GM23338 (cell line): ENCODE data around the gene NHS. TPM values are rescaled to one million over a fixed set of nuclear protein-coding genes. Genes with fewer than 3 reads are reported as not detected.

Source experiments
- ATAC-seq: fragments of 200-7000 bp; cut with Tn5 transposase; 3 replicates; pipeline ENCODE4 v1.9.1; 2020
- DNase-seq: peaks from one replicate; pipeline ENCODE4 v3.0.0-alpha.2; 2015; ENCODE audit warnings: low spot score
- H2AFZ ChIP-seq: fragments of 200-600 bp; sonication (generic); 2 replicates; pipeline ENCODE4 v1.8.0; 2016; ENCODE audit warnings: antibody characterized with exemption, mild to moderate bottlenecking, moderate library complexity
- H3F3A ChIP-seq: fragments of 200-600 bp; sonication (generic); replicated peaks from 2 replicates; pipeline ENCODE4 v1.8.0; 2017; ENCODE audit warnings: antibody characterized with exemption, mixed run types, low read depth
- H3K27ac ChIP-seq: fragments of 200-600 bp; sonication (generic); 2 replicates; pipeline ENCODE4 v1.6.1; 2016; ENCODE audit warnings: low read depth
- H3K27me3 ChIP-seq: fragments of 200-600 bp; sonication (generic); 2 replicates; pipeline ENCODE4 v1.8.0; 2016; ENCODE audit warnings: mild to moderate bottlenecking, mixed run types, moderate library complexity; ENCODE audit not compliant: insufficient read depth
- H3K36me3 ChIP-seq: fragments of 200-600 bp; sonication (generic); 2 replicates; pipeline ENCODE4 v1.8.0; 2016; ENCODE audit warnings: mild to moderate bottlenecking; ENCODE audit not compliant: insufficient read depth
- H3K4me1 ChIP-seq: fragments of 200-600 bp; sonication (generic); 2 replicates; pipeline ENCODE4 v1.8.0; 2016; ENCODE audit warnings: mild to moderate bottlenecking, moderate library complexity; ENCODE audit not compliant: insufficient read depth
- H3K4me2 ChIP-seq: fragments of 200-600 bp; sonication (generic); 2 replicates; pipeline ENCODE4 v1.7.1; 2017; ENCODE audit warnings: mixed run types
- H3K4me3 ChIP-seq: fragments of 200-600 bp; sonication (generic); 2 replicates; pipeline ENCODE4 v1.6.1; 2016; ENCODE audit warnings: mixed run types
- H3K79me2 ChIP-seq: fragments of 200-600 bp; sonication (generic); replicated peaks from 2 replicates; pipeline ENCODE4 v1.8.0; 2017; ENCODE audit warnings: mild to moderate bottlenecking; ENCODE audit not compliant: insufficient read depth
- H3K9me2 ChIP-seq: fragments of 200-600 bp; sonication (generic); 2 replicates; pipeline ENCODE4 v1.8.0; 2017; ENCODE audit not compliant: insufficient read depth
- H4K20me1 ChIP-seq: fragments of 200-600 bp; sonication (generic); replicated peaks from 2 replicates; pipeline ENCODE4 v1.8.0; 2017; ENCODE audit warnings: mild to moderate bottlenecking; ENCODE audit not compliant: insufficient read depth
- H3K27ac Mint-ChIP-seq: 2 replicates; pipeline ENCODE4 v1.8.0; 2020; ENCODE audit warnings: inconsistent platforms, mild to moderate bottlenecking, moderate library complexity, mixed read lengths
- H3K27me3 Mint-ChIP-seq: 3 replicates; pipeline ENCODE4 v1.8.0; 2022; ENCODE audit warnings: low read depth, mild to moderate bottlenecking, moderate library complexity, mixed read lengths, inconsistent platforms; ENCODE audit not compliant: insufficient read depth, poor library complexity
- H3K36me3 Mint-ChIP-seq: 3 replicates; pipeline ENCODE4 v1.8.0; 2021; ENCODE audit warnings: low read depth, mild to moderate bottlenecking, inconsistent platforms, moderate library complexity, mixed read lengths
- H3K4me1 Mint-ChIP-seq: 3 replicates; pipeline ENCODE4 v1.8.0; 2020; ENCODE audit warnings: mild to moderate bottlenecking, inconsistent platforms, mixed read lengths
- H3K4me3 Mint-ChIP-seq: 3 replicates; pipeline ENCODE4 v1.8.0; 2021; ENCODE audit warnings: moderate library complexity, mild to moderate bottlenecking, inconsistent platforms, mixed read lengths
- H3K9me3 Mint-ChIP-seq: 3 replicates; pipeline ENCODE4 v1.8.0; 2020; ENCODE audit warnings: moderate library complexity, mild to moderate bottlenecking, inconsistent platforms, mixed read lengths
- CREB1 ChIP-seq: fragments of 250-450 bp; sonication (Bioruptor Pico); IDR thresholded peaks from 2 replicates; pipeline ENCODE4 v1.5.0; 2020; ENCODE audit warnings: low read depth, mild to moderate bottlenecking, moderate library complexity
- CTCF ChIP-seq, 2 experiments: fragments of 200-600 bp in 1 of 2; sonication (generic) in 1 of 2; conservative IDR thresholded peaks; 2 replicates each; pipeline versions ENCODE4 v1.5.1 to v1.6.1; 2016 to 2017; ENCODE audit warnings: antibody characterized with exemption in 2 of 2, low read depth in 2 of 2, mild to moderate bottlenecking in 2 of 2, moderate library complexity in 1 of 2
- ETS1 ChIP-seq: IDR thresholded peaks from 2 replicates; pipeline ENCODE4 v1.6.1; 2016; ENCODE audit warnings: antibody characterized with exemption
- EZH2phosphoT487 ChIP-seq: fragments of 200-600 bp; sonication (generic); IDR thresholded peaks from one replicate; pipeline ENCODE4 v1.8.1; 2018; ENCODE audit warnings: antibody characterized with exemption; ENCODE audit not compliant: unreplicated experiment
- JUNB ChIP-seq: IDR thresholded peaks from one replicate; pipeline ENCODE4 v1.6.1; 2016; ENCODE audit warnings: antibody characterized with exemption; ENCODE audit not compliant: unreplicated experiment
- NANOG ChIP-seq: IDR thresholded peaks from 2 replicates; pipeline ENCODE4 v1.6.1; 2016; ENCODE audit warnings: antibody characterized with exemption, borderline replicate concordance
- POLR2AphosphoS5 ChIP-seq: IDR thresholded peaks from 2 replicates; pipeline ENCODE4 v1.6.1; 2016; ENCODE audit warnings: antibody characterized with exemption, low read depth
- REST ChIP-seq: IDR thresholded peaks from one replicate; pipeline ENCODE4 v1.6.1; 2018; ENCODE audit warnings: antibody characterized with exemption; ENCODE audit not compliant: unreplicated experiment
- ZNF114 ChIP-seq: fragments of 250-450 bp; sonication (Bioruptor Pico); IDR thresholded peaks from 2 replicates; pipeline ENCODE4 v1.5.0; 2020; ENCODE audit warnings: mild to moderate bottlenecking, moderate library complexity
- polyA plus RNA-seq: library from polyadenylated mRNA; unstranded; fragments of >200 nt; fragmentation: Nextera tagmentation; extraction: Ambion mirVana; gene quantifications from 2 replicates; pipeline ENCODE4 v1.2.1, GENCODE V29; 2016
- total RNA-seq: library from RNA; depleted of rRNA; stranded (reverse); fragments of >200 nt; shearing (Covaris generic); gene quantifications from 2 replicates; pipeline ENCODE4 v1.2.3, GENCODE V29; 2014

Gene NHS
- total and polyA plus RNA-seq, 2 experiments from 2014 or later: 1.8 to 8.2 TPM

GRCh38 chrX:17743913-17744312 is 368.9 kb downstream of the NHS start (continued):
- TF ChIP-seq REST: no peak

GRCh38 chrX:17744896-17745523 is 370.0 kb downstream of the NHS start:
- no peaks in the 10 kb centered on the region for H3K9me3 Mint-ChIP-seq
- Histone ChIP-seq H3K36me3 (no peaks in the 10 kb centered on the region), H3K4me2 (no peak overlapping the region), H3K4me3 (no peak overlapping the region), H3K79me2 (no peaks in the 10 kb centered on the region), H3F3A (no peaks in the 10 kb centered on the region), H3K27ac (no peak overlapping the region), H3K27me3 (no peaks in the 10 kb centered on the region), H3K4me1 (no peaks in the 10 kb centered on the region), H4K20me1 (no peaks in the 10 kb centered on the region), H3K9me2 (no peaks in the 10 kb centered on the region), H2AFZ (no peak overlapping the region)
- ATAC-seq: no peak
- H3K27ac Mint-ChIP-seq: no peak overlapping the region
- peak; percentile 6 for DNase-seq
- H3K36me3 Mint-ChIP-seq: no peaks in the 10 kb centered on the region
- no peaks in the 10 kb centered on the region for H3K27me3 Mint-ChIP-seq
- no peak overlapping the region for H3K4me3 Mint-ChIP-seq
- H3K4me1 Mint-ChIP-seq: no peaks in the 10 kb centered on the region
- TF ChIP-seq ZNF114 (CRISPR knock-in tag): no peak
- TF ChIP-seq CTCF (conservative IDR thresholded peaks at IDR 0.05; ENCODE audit: low read depth in 2 of 2): peak in 1 of 2 experiments; percentile 56; a peak in 2 of 4 replicates

- H3K4me2 ChIP-seq: no peak overlapping the region
- ATAC-seq (no peak), DNase-seq (no peak)
- no peaks in the 10 kb centered on the region for H3K27me3 ChIP-seq
- no peaks in the 10 kb centered on the region for H3K4me1 Mint-ChIP-seq
- H3K36me3 ChIP-seq: no peaks in the 10 kb centered on the region
- H3K4me3 ChIP-seq: no peak overlapping the region
- no peaks in the 10 kb centered on the region for H3K27me3 Mint-ChIP-seq
- H2AFZ ChIP-seq: no peak overlapping the region
- no peaks in the 10 kb centered on the region for H3K79me2 ChIP-seq
- H3F3A ChIP-seq: no peaks in the 10 kb centered on the region
- H3K4me3 Mint-ChIP-seq: no peak overlapping the region
- no peaks in the 10 kb centered on the region for H4K20me1 ChIP-seq
- H3K4me1 ChIP-seq: no peaks in the 10 kb centered on the region
- H3K9me2 ChIP-seq: no peaks in the 10 kb centered on the region
- no peaks in the 10 kb centered on the region for H3K9me3 Mint-ChIP-seq
- H3K36me3 Mint-ChIP-seq: no peaks in the 10 kb centered on the region
- no peak overlapping the region for H3K27ac ChIP-seq
- H3K27ac Mint-ChIP-seq: no peak overlapping the region
- TF ChIP-seq EZH2phosphoT487: no peak
- TF ChIP-seq ZNF114 (CRISPR knock-in tag): no peak
- no peak for TF ChIP-seq JUNB
- no peak for TF ChIP-seq NANOG
- TF ChIP-seq CREB1: no peak
- TF ChIP-seq ETS1: no peak
- TF ChIP-seq POLR2AphosphoS5: no peak
- TF ChIP-seq REST: no peak
Measured at GRCh38 chrX:17747692-17748091, 372.7 kb downstream of the NHS start.
